CD4-positive, alpha-beta T cell treated with Interleukin-6 for 4 hours (primary cell): ENCODE data around the gene DRAP1.

Source experiments
- DNase-seq: peaks from one replicate; pipeline ENCODE4 v3.0.0-alpha.2; 2020; ENCODE audit warnings: mixed read lengths

Gene DRAP1

GRCh38 chr11:65919141-65919572 is at the start of gene DRAP1:
Gene DRAP1 (plus strand): TSS chr11:65919426. CDS start chr11:65919502, 76 bp downstream.
- peak; percentile 99 for DNase-seq

GRCh38 chr11:65869643-65870306 is 49.5 kb upstream of the DRAP1 start:
- DNase-seq: no peak

GRCh38 chr11:65870307-65870658 is 48.9 kb upstream of the DRAP1 start:
- DNase-seq: no peak

- DNase-seq: no peak
Measured at GRCh38 chr11:65870706-65871681, 48.2 kb upstream of the DRAP1 start.

- no peak for DNase-seq
Measured at GRCh38 chr11:65871811-65872548, 47.2 kb upstream of the DRAP1 start.

GRCh38 chr11:65872586-65873317 is 46.5 kb upstream of the DRAP1 start, which contains the start of gene EFEMP2:
Gene EFEMP2 (minus strand): TSS chr11:65872800. CDS start chr11:65872354, 446 bp downstream.
- DNase-seq: no peak

GRCh38 chr11:65873318-65874156 is 45.7 kb upstream of the DRAP1 start:
- peak; percentile 94 for DNase-seq

GRCh38 chr11:65879617-65880016 is 39.6 kb upstream of the DRAP1 start, which contains the start of gene CTSW:
Gene CTSW (plus strand): TSS chr11:65879837. CDS start chr11:65879855, 18 bp downstream.
- DNase-seq: peak; percentile 64

GRCh38 chr11:65880027-65880426 is 39.2 kb upstream of the DRAP1 start:
- no peak for DNase-seq

GRCh38 chr11:65880844-65881421 is 38.3 kb upstream of the DRAP1 start:
- DNase-seq: no peak

GRCh38 chr11:65882120-65883057 is 36.8 kb upstream of the DRAP1 start:
- DNase-seq: no peak

GRCh38 chr11:65883058-65883761 is 36.0 kb upstream of the DRAP1 start:
- no peak for DNase-seq

- no peak for DNase-seq
Measured at GRCh38 chr11:65883786-65884715, 35.2 kb upstream of the DRAP1 start.

GRCh38 chr11:65884716-65885092 is 34.5 kb upstream of the DRAP1 start:
- peak; percentile 85 for DNase-seq

- no peak for DNase-seq
Measured at GRCh38 chr11:65885231-65885630, 34.0 kb upstream of the DRAP1 start.

GRCh38 chr11:65885808-65886536 is 33.3 kb upstream of the DRAP1 start:
- DNase-seq: no peak
